CD4-positive, alpha-beta T cell treated with Interleukin-17A for 4 hours (primary cell): ENCODE measurements around the gene BBS1.

Experiments
- DNase-seq: peaks from one replicate; pipeline ENCODE4 v3.0.0-alpha.2; 2020; ENCODE audit warnings: mixed read lengths

BBS1 gene

DNA sequence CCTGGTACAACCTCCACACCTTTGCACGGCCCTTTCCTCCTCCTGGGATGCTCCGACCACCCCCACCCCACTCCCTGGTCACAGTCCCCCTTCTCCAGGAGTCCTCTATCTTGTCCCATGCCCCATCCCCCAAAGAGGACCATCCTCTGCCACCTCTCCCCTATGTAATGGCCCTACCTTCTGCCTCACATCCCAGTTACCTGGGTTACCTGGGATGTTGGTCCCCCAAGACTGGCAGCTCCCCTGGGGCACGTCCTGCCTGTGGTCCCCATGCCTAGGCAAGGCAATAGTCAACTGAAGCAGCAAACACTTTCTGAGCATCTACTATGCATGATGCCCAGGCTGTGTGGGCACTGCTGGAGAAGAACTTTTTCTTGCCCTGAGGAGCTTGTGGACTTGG, 45.0 kb downstream of the BBS1 start:
- no peak for DNase-seq

DNA sequence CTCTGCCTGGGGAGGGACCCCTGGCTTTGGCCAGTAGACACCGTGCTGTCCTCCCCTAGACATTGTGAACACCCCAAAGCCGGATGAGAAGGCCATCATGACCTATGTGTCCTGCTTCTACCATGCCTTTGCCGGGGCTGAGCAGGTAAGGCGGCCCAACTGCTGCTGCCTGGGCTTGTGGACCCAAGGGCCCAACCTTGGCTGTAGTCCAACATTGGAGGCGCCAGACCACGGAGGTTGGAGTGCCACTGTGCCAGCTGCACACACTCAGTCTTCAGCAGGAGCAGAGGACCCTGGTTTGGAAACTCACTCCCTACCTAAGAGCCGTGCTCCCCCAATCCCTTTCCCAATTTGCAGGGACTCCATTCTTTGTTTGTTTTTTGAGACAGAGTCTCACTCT, 45.7 kb downstream of the BBS1 start:
- no peak for DNase-seq

DNA sequence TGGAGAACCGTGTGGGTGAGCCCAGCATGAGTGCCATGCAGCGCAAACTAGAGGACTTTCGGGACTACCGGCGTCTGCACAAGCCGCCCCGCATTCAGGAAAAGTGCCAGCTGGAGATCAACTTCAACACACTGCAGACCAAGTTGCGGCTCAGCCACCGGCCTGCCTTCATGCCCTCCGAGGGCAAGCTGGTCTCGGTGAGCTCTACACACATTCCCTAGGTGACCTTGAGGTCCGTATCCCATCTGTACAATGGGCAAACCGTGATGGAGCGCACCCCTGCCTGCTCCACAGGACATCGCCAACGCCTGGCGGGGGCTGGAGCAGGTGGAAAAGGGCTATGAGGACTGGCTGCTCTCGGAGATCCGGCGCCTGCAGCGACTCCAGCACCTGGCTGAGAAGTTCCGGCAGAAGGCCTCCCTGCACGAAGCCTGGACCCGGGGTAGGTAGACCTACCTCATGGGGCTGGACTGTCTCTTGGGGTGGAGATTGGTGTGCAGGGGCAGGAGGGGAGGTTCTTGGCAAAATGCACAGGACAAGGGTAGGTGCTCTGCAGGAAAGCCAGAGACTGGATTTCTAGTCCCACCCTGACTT, 47.4 kb downstream of the BBS1 start:
- DNase-seq: no peak

- DNase-seq: peak; percentile 44
Measured at GRCh38 chr11:66559142-66559865, 48.9 kb downstream of the BBS1 start.

- no peak for DNase-seq
Measured at GRCh38 chr11:66559866-66560676, 49.6 kb downstream of the BBS1 start.

GRCh38 chr11:66561178-66561974, 50.9 kb downstream of the BBS1 start:
- DNase-seq: no peak

GRCh38 chr11:66561975-66562248, 51.5 kb downstream of the BBS1 start:
- no peak for DNase-seq

GRCh38 chr11:66562275-66562674, 51.8 kb downstream of the BBS1 start:
- DNase-seq: no peak

- DNase-seq: no peak
Measured at GRCh38 chr11:66562907-66563583, 52.6 kb downstream of the BBS1 start.

GRCh38 chr11:66563832-66564231, 53.4 kb downstream of the BBS1 start:
- no peak for DNase-seq

GRCh38 chr11:66564538-66564937, 54.1 kb downstream of the BBS1 start:
- DNase-seq: no peak

GRCh38 chr11:66564984-66565383, 54.5 kb downstream of the BBS1 start:
- DNase-seq: no peak

DNA sequence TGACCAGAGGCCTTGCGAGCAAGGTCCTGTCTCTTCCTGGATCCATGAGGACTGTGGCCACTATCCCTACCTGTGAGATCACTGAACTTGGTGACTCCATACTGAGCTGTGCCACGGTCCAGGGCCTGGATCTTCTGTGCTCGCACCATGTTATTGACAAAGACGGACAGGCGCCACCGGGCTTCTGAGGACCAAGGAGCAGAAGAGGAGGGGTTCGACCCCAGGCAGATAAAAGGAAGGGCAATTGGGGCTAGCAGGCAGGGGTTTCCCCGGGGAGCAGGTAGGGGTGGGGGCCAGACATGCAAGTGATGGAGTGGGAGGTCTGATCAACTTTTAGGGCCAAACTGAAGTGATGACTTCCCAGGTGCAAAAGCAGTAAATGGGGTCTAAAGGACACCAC, 55.8 kb downstream of the BBS1 start:
- DNase-seq: no peak

- DNase-seq: no peak
Measured at GRCh38 chr11:66567787-66568123, 57.3 kb downstream of the BBS1 start.

- peak; percentile 82 for DNase-seq
Measured at GRCh38 chr11:66568124-66568916, 57.9 kb downstream of the BBS1 start, which contains the start of gene CTSF. TSS of gene CTSF (minus strand) at chr11:66568606. CDS start at chr11:66568486, 120 bp downstream.

- DNase-seq: no peak
Measured at GRCh38 chr11:66569076-66569475, 58.6 kb downstream of the BBS1 start.

- no peak for DNase-seq
Measured at GRCh38 chr11:66570079-66570849, 59.8 kb downstream of the BBS1 start.

GRCh38 chr11:66570850-66571180, 60.4 kb downstream of the BBS1 start:
- no peak for DNase-seq

GRCh38 chr11:66579017-66579606, 68.7 kb downstream of the BBS1 start:
- peak; percentile 87 for DNase-seq

GRCh38 chr11:66580803-66581202, 70.4 kb downstream of the BBS1 start:
- no peak for DNase-seq

DNA sequence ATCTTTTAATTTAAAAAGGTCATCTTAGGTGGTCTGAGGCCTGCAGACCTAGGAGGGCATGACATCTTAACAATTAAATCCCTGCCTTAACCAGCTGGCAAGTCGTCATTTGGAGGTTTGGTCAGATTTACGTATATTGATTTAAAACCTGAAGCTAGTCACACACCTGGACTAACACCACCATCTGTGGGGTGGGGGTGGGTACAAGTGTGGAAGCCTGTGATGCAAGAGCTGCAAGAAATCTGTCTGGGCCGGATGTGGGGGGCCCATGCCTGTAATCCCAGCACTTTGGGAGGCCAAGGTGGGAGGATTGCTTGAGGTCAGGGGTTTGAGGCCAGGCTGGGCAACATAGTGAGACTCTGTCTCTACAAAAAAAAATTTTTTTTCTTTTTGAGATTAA, 70.8 kb downstream of the BBS1 start:
- no peak for DNase-seq
